Neural cell (in vitro differentiated cells): ENCODE measurements around the gene OR10P1. TPM values are rescaled to one million over a fixed set of nuclear protein-coding genes. Genes with fewer than 3 reads are reported as not detected.

Experiments
- H2AFZ ChIP-seq: fragments of 200-600, 300-800 bp; sonication (generic), shearing (Covaris generic); 2 replicates; pipeline ENCODE4 v1.6.0; 2014; ENCODE audit warnings: low read depth, mild to moderate bottlenecking, antibody characterized with exemption, low read length, moderate library complexity
- H3F3A ChIP-seq: fragments of 200-600 bp; shearing (Covaris generic); 2 replicates; pipeline ENCODE4 v1.6.1; 2016; ENCODE audit warnings: mild to moderate bottlenecking, moderate library complexity, mixed read lengths, antibody characterized with exemption, low read length; ENCODE audit not compliant: insufficient read depth, poor library complexity, severe bottlenecking
- H3K27ac ChIP-seq: fragments of 200-600, 300-800 bp; sonication (generic), shearing (Covaris generic); 2 replicates; pipeline ENCODE4 v1.5.1; 2014; ENCODE audit warnings: mild to moderate bottlenecking, low read length, moderate library complexity
- H3K27me3 ChIP-seq: fragments of 300-800, 200-600 bp; sonication (generic), shearing (Covaris generic); 2 replicates; pipeline ENCODE4 v1.6.0; 2014; ENCODE audit warnings: mild to moderate bottlenecking, low read depth, low read length, moderate library complexity; ENCODE audit not compliant: insufficient read depth
- H3K36me3 ChIP-seq: fragments of 300-800, 200-600 bp; sonication (generic), shearing (Covaris generic); 2 replicates; pipeline ENCODE4 v1.5.1; 2014; ENCODE audit warnings: mild to moderate bottlenecking, antibody characterized with exemption, low read length, moderate library complexity; ENCODE audit not compliant: insufficient read depth
- H3K4me2 ChIP-seq: fragments of 300-800, 200-600 bp; sonication (generic), shearing (Covaris generic); 2 replicates; pipeline ENCODE4 v1.6.0; 2014; ENCODE audit warnings: mild to moderate bottlenecking, low read length
- H3K4me3 ChIP-seq: fragments of 300-800, 200-600 bp; sonication (generic), shearing (Covaris generic); 2 replicates; pipeline ENCODE4 v1.5.1; 2014; ENCODE audit warnings: mild to moderate bottlenecking, low read length, moderate library complexity
- H3K79me2 ChIP-seq: fragments of 200-600 bp; shearing (Covaris generic); replicated peaks from 2 replicates; pipeline ENCODE4 v1.6.0; 2014; ENCODE audit warnings: mild to moderate bottlenecking, low read length, moderate library complexity; ENCODE audit not compliant: insufficient read depth
- H3K9ac ChIP-seq: fragments of 300-800, 200-600 bp; sonication (generic), shearing (Covaris generic); 2 replicates; pipeline ENCODE4 v1.6.1; 2016; ENCODE audit warnings: mild to moderate bottlenecking, low read length, mixed read lengths
- H3K9me2 ChIP-seq: fragments of 200-600 bp; shearing (Covaris generic); 2 replicates; pipeline ENCODE4 v1.6.1; 2016; ENCODE audit warnings: mild to moderate bottlenecking, low read length, mixed read lengths; ENCODE audit not compliant: insufficient read depth
- H3K9me3 ChIP-seq: fragments of 200-600, 300-800 bp; sonication (generic), shearing (Covaris generic); 2 replicates; pipeline ENCODE4 v1.6.1; 2016; ENCODE audit warnings: mild to moderate bottlenecking, mixed run types, low read length, moderate library complexity, mixed read lengths
- H4K20me1 ChIP-seq: fragments of 200-600 bp; shearing (Covaris generic); 2 replicates; pipeline ENCODE4 v1.6.1; 2016; ENCODE audit warnings: mild to moderate bottlenecking, mixed run types; ENCODE audit not compliant: insufficient read depth
- EP300 ChIP-seq: fragments of 450-650 bp; conservative IDR thresholded peaks from 2 replicates; pipeline ENCODE4 v1.6.1; 2014; ENCODE audit warnings: antibody characterized with exemption, mild to moderate bottlenecking, moderate library complexity; ENCODE audit not compliant: poor library complexity, severe bottlenecking
- EZH2 ChIP-seq: fragments of 200-600, 300-800 bp; shearing (Covaris generic), sonication (generic); IDR thresholded peaks from 2 replicates; pipeline ENCODE4 v1.6.1; 2014; ENCODE audit warnings: antibody characterized with exemption, low read length, borderline replicate concordance, mild to moderate bottlenecking; ENCODE audit not compliant: insufficient read depth, poor library complexity, severe bottlenecking
- MXI1 ChIP-seq: fragments of 450-650 bp; conservative IDR thresholded peaks from 2 replicates; pipeline ENCODE4 v1.6.1; 2014; ENCODE audit warnings: antibody characterized with exemption, mild to moderate bottlenecking; ENCODE audit not compliant: poor library complexity, severe bottlenecking
- POLR2AphosphoS5 ChIP-seq: IDR thresholded peaks from 2 replicates; pipeline ENCODE4 v1.6.1; 2012
- RAD21 ChIP-seq: fragments of 450-650 bp; conservative IDR thresholded peaks from 2 replicates; pipeline ENCODE4 v1.6.1; 2014; ENCODE audit warnings: antibody characterized with exemption, mild to moderate bottlenecking, moderate library complexity
- SMC3 ChIP-seq: fragments of 450-650 bp; conservative IDR thresholded peaks from 2 replicates; pipeline ENCODE4 v1.6.1; 2014; ENCODE audit warnings: antibody characterized with exemption, mild to moderate bottlenecking, moderate library complexity; ENCODE audit not compliant: poor library complexity
- TAF1 ChIP-seq: IDR thresholded peaks from 2 replicates; pipeline ENCODE4 v1.6.1; 2012; ENCODE audit warnings: low read depth
- polyA plus RNA-seq: library from polyadenylated mRNA; depleted of rRNA; stranded (reverse); fragments of >200 nt; gene quantifications from 2 replicates; pipeline ENCODE4 v1.2.3, GENCODE V29; 2014
- TF ChIP-seq, protein P1 (sequence below): fragments of 450-650 bp; IDR thresholded peaks from 2 replicates; pipeline ENCODE4 v1.5.1; 2014; ENCODE audit warnings: antibody characterized with exemption, mild to moderate bottlenecking, moderate library complexity; ENCODE audit not compliant: poor library complexity, severe bottlenecking
- TF ChIP-seq, protein P2 (sequence below): IDR thresholded peaks from 2 replicates; pipeline ENCODE4 v1.6.1; 2012; ENCODE audit warnings: borderline replicate concordance

OR10P1 gene
- polyA plus RNA-seq, 1 donor from 2014 or later: not detected

DNA sequence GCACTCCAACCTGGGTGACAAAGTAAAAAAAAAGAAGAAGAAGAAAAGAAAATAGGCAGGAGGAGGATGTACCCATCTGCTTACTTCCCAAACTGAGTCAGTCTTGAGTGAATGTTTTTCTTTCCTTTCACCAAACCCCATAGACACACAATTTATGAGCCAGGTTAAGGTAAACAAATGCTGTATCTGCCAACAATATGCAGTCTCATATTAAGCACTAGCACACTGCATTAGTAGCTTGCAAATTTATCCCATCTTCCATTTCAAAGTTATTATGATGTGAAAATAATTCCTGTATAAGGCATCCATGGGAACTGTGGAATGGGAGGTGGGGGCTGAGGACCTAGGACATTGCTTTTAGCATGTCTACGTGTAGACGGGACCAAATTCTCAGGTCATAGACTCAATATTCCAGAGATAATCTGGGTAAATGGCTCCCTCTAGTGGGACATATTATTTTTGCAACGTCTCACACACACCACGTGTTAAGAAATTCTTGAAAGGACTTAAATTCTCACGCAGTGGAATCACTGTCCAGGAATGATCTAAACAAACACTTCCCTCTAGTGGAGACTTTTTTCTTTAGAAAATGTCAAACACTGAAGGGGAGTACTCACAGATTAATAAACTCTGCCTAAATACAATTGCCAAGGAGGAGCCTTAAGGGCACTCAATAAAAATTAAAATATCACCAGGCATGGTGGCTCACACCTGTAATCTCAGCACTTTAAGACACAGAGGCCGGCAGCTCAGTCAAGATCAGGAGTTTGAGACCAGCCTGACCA, 17.1 kb upstream of the OR10P1 start:
- Histone ChIP-seq H2AFZ (no peak overlapping the region), H3F3A (no peaks in the 10 kb centered on the region), H3K79me2 (no peaks in the 10 kb centered on the region), H3K27me3 (no peaks in the 10 kb centered on the region), H3K27ac (no peak overlapping the region), H3K9ac (no peak overlapping the region), H3K4me2 (no peak overlapping the region), H3K36me3 (no peaks in the 10 kb centered on the region), H3K9me2 (no peaks in the 10 kb centered on the region), H3K9me3 (no peaks in the 10 kb centered on the region), H3K4me3 (no peak overlapping the region), H4K20me1 (no peaks in the 10 kb centered on the region)
- TF ChIP-seq EZH2: no peak
- peak; percentile 42 for TF ChIP-seq MXI1
- TF ChIP-seq POLR2AphosphoS5: no peak
- TF ChIP-seq, protein P1, sequence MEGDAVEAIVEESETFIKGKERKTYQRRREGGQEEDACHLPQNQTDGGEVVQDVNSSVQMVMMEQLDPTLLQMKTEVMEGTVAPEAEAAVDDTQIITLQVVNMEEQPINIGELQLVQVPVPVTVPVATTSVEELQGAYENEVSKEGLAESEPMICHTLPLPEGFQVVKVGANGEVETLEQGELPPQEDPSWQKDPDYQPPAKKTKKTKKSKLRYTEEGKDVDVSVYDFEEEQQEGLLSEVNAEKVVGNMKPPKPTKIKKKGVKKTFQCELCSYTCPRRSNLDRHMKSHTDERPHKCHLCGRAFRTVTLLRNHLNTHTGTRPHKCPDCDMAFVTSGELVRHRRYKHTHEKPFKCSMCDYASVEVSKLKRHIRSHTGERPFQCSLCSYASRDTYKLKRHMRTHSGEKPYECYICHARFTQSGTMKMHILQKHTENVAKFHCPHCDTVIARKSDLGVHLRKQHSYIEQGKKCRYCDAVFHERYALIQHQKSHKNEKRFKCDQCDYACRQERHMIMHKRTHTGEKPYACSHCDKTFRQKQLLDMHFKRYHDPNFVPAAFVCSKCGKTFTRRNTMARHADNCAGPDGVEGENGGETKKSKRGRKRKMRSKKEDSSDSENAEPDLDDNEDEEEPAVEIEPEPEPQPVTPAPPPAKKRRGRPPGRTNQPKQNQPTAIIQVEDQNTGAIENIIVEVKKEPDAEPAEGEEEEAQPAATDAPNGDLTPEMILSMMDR: peak; percentile 99
- TF ChIP-seq SMC3: peak; percentile 99
- TF ChIP-seq, protein P2, sequence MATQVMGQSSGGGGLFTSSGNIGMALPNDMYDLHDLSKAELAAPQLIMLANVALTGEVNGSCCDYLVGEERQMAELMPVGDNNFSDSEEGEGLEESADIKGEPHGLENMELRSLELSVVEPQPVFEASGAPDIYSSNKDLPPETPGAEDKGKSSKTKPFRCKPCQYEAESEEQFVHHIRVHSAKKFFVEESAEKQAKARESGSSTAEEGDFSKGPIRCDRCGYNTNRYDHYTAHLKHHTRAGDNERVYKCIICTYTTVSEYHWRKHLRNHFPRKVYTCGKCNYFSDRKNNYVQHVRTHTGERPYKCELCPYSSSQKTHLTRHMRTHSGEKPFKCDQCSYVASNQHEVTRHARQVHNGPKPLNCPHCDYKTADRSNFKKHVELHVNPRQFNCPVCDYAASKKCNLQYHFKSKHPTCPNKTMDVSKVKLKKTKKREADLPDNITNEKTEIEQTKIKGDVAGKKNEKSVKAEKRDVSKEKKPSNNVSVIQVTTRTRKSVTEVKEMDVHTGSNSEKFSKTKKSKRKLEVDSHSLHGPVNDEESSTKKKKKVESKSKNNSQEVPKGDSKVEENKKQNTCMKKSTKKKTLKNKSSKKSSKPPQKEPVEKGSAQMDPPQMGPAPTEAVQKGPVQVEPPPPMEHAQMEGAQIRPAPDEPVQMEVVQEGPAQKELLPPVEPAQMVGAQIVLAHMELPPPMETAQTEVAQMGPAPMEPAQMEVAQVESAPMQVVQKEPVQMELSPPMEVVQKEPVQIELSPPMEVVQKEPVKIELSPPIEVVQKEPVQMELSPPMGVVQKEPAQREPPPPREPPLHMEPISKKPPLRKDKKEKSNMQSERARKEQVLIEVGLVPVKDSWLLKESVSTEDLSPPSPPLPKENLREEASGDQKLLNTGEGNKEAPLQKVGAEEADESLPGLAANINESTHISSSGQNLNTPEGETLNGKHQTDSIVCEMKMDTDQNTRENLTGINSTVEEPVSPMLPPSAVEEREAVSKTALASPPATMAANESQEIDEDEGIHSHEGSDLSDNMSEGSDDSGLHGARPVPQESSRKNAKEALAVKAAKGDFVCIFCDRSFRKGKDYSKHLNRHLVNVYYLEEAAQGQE: no peak
- no peak for TF ChIP-seq EP300
- no peak for TF ChIP-seq TAF1
- TF ChIP-seq RAD21: peak; percentile 97

DNA sequence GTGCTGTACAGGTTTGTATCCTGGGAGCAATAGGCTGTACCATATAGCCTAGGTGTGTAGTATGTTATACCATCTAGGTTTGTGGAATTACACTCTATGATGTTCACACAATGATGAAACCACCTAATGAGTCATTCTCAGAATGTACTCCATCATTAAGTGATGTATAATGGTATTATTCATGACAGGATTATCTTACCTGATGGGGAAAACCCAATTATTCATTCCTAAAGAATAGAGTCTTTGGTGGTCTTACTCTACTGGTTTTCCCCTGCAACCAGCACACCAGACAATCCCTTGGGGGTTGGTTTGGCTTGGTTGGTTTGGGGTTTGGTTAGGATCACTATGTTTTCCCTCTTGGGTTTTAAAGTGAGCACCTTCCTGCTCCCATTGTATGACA, 12.6 kb upstream of the OR10P1 start:
- Histone ChIP-seq H3K9ac (no peak overlapping the region), H2AFZ (no peak overlapping the region), H3K36me3 (no peaks in the 10 kb centered on the region), H3K27me3 (no peaks in the 10 kb centered on the region), H3K9me3 (no peaks in the 10 kb centered on the region), H3K4me2 (no peak overlapping the region), H3K4me3 (no peak overlapping the region), H3F3A (no peaks in the 10 kb centered on the region), H4K20me1 (no peaks in the 10 kb centered on the region), H3K9me2 (no peaks in the 10 kb centered on the region), H3K27ac (no peak overlapping the region), H3K79me2 (no peaks in the 10 kb centered on the region)
- TF ChIP-seq TAF1 (no peak), RAD21 (no peak), EP300 (no peak), POLR2AphosphoS5 (no peak), EZH2 (no peak), MXI1 (no peak), SMC3 (no peak)
- TF ChIP-seq, protein P2: no peak
- TF ChIP-seq, protein P1: no peak
